ENCODE measurements around the gene IL4I1.

IL4I1 gene

DNA sequence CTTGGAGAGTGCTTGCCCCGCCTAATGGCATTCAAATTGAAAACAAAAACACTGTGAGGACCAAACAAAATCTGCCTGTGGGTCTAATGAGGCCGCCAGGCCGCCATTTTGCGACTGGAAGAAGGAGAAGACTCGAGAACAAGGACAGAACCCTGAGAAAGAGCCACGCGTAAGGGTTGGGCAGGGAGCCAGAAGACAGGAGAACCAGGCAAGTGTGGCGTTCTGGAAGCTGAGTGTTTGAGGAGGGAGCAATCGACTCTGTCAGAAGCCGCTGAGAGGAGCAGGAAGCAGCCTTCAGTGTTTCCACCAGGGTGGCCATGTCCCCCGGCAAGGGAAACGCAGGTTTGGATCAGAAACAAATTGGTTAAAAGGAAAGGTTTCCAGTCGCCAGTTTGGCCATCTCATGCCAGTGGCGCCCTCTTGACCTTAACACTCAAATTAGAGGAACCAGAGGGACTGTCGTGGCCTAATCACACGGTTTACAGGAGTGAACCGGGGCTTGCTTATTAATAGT, 55.9 kb downstream of the IL4I1 start:
- no peak overlapping the region for H3K4me3 ChIP-seq (ENCODE audit: low read depth, low read length)
- TF ChIP-seq, protein P1, sequence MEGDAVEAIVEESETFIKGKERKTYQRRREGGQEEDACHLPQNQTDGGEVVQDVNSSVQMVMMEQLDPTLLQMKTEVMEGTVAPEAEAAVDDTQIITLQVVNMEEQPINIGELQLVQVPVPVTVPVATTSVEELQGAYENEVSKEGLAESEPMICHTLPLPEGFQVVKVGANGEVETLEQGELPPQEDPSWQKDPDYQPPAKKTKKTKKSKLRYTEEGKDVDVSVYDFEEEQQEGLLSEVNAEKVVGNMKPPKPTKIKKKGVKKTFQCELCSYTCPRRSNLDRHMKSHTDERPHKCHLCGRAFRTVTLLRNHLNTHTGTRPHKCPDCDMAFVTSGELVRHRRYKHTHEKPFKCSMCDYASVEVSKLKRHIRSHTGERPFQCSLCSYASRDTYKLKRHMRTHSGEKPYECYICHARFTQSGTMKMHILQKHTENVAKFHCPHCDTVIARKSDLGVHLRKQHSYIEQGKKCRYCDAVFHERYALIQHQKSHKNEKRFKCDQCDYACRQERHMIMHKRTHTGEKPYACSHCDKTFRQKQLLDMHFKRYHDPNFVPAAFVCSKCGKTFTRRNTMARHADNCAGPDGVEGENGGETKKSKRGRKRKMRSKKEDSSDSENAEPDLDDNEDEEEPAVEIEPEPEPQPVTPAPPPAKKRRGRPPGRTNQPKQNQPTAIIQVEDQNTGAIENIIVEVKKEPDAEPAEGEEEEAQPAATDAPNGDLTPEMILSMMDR (IDR thresholded peaks at IDR 0.05; ENCODE audit: low read depth, low read length, missing control alignments) = no peak
- peaks cover 28% of the 10 kb centered on the region for H3K36me3 ChIP-seq (replicated peaks)
- H3K27ac ChIP-seq = no peak overlapping the region
- no peak for DNase-seq
- in situ Hi-C loops (cut with HindIII; ENCODE audit: low pct_ligation_motif_present, low sequenced_read_pairs) = no loop called here
- no peaks in the 10 kb centered on the region for H3K27me3 ChIP-seq (replicated peaks)

DNA sequence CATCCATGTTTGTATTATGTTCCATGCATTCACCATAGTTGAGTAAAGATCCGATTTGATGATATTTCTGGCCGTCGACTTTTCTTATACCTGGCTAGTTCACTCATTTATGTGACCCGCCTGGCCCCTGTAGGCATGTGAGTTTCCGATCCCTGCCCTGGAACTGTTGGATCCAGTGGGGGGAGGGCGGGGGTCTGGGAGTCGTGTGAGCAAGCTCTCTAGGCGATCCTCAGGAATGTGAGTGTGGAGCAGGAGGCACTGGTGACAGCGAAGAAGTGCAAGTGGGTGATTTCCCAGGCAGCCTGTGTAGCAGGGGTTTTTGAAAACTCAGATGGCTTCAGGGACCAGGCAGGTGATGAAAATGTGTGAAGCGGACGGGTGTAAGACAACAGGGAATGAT, 56.4 kb downstream of the IL4I1 start:
- Histone ChIP-seq H3K4me3 (ENCODE audit: low read depth, low read length) (no peak overlapping the region), H3K27ac (no peak overlapping the region), H3K36me3 (replicated peaks) (peaks cover 32% of the 10 kb centered on the region), H3K27me3 (replicated peaks) (no peaks in the 10 kb centered on the region)
- TF ChIP-seq, protein P1 (IDR thresholded peaks at IDR 0.05; ENCODE audit: low read depth, low read length, missing control alignments) = no peak
- DNase-seq = no peak
- in situ Hi-C loops (cut with HindIII; ENCODE audit: low pct_ligation_motif_present, low sequenced_read_pairs) = no loop called here

DNA sequence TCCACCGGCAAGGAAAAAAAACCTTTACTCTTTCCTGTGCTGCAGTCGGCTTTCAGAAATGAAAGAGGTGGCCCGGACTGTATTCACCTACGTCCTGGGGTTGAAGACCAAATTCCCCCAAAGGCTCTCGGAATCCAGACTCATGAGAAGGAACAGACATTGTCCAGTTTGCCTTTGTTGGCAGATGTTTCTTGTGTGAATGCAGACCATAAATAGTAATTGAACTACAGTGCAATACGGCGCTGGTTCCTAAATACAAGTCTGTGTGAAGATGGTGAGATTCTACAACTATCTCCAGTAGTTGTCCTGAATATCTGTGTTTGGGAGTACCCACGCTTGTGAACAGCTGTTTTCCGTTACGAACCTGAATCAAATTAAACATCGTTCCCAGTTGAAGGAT, 57.0 kb downstream of the IL4I1 start:
- TF ChIP-seq, protein P1 (IDR thresholded peaks at IDR 0.05; ENCODE audit: low read depth, low read length, missing control alignments) = no peak
- DNase-seq = no peak
- no peak overlapping the region for H3K4me3 ChIP-seq (ENCODE audit: low read depth, low read length)
- H3K36me3 ChIP-seq (replicated peaks) = peaks cover 38% of the 10 kb centered on the region
- H3K27ac ChIP-seq = no peak overlapping the region
- in situ Hi-C loops (cut with HindIII; ENCODE audit: low pct_ligation_motif_present, low sequenced_read_pairs) = no loop called here
- H3K27me3 ChIP-seq (replicated peaks) = no peaks in the 10 kb centered on the region

All from brain microvascular endothelial cell (primary cell).